Hematopoietic multipotent progenitor cell treated with erythropoietin and hydrocortisone succinate and interleukin-3 and kit ligand, for 4 days (in vitro differentiated cells): ENCODE data around the gene MSI2.

Source experiments
- DNase-seq: peaks from one replicate; pipeline ENCODE4 v3.0.0-alpha.2; 2015

Gene MSI2

GRCh38 chr17:57420734-57421717 lies 164.7 kb downstream of the MSI2 start:
- DNase-seq, result peak; percentile 91

DNA sequence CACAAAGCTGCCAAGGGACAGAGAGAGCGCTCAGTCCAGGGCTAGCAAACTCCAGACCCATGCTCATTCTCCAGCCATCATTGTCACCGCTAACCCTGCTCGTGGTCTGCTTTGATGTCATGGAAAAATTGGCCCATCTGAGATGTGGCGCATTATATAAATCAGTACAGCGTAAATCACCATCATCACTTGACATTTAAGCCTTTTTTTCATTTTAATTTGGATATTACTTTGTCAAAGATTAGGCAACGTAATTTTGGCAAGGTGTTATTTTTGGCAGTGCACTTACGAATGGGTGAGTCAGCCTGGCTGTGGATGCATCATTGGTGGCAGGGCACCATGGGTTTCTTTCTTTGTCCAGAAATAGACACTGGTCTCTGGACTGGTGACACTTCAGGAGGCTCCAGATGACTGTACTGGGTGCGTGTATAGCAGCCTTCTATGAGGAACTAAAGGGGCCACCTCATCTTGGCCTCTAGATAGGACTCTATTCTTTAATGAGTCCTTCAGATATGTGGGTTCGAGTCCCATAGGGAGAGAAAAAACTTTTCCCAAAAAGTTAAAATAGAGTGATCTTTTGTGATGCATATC lies 166.3 kb downstream of the MSI2 start:
- DNase-seq, result peak; percentile 45

GRCh38 chr17:57423541-57423940 lies 167.2 kb downstream of the MSI2 start:
- DNase-seq, result no peak

DNA sequence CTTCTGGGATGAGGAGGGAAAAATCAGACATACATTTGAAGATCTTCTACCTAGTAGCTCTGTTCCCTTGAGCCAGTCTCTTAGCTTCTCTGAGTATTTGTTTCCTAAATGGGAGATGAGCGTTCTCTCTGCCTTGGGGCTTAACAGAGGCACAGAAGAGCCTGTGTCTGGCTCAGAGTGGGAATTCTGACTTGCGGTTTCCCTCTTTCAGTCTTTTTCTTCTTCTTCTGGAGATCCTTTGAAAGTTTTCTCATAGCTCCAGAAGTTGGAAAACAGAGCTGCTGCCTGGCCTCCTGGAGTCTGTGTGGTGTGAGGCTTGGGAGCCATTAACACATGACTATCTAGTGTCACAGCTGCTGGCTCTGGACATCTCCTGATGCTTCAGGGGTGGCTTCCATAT lies 167.9 kb downstream of the MSI2 start:
- DNase-seq, result no peak

DNA sequence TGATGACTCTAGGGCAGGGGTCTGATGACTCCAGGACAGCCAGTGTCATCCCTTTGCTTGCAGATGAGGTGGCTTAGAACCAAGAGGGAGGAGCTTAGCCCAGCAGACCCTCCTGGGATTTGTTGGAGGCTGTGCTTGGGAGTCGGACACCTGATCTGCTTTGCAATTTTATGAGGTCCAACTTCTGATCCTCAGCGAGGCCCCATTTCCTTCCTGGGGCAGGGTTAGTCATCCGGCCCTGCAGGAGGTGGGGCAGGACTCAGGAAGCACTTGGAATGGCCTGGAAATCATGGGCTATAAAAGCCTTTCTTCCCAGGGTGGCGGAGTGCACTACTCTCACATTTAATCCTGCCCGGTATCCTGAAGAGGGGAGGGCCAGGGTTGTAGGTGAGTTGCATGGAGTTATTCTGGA lies 168.5 kb downstream of the MSI2 start:
- DNase-seq, result no peak

- DNase-seq, result no peak
Measured at GRCh38 chr17:57425431-57425830, 169.1 kb downstream of the MSI2 start.

GRCh38 chr17:57425903-57426880 lies 169.9 kb downstream of the MSI2 start:
- peak; percentile 81 for DNase-seq

DNA sequence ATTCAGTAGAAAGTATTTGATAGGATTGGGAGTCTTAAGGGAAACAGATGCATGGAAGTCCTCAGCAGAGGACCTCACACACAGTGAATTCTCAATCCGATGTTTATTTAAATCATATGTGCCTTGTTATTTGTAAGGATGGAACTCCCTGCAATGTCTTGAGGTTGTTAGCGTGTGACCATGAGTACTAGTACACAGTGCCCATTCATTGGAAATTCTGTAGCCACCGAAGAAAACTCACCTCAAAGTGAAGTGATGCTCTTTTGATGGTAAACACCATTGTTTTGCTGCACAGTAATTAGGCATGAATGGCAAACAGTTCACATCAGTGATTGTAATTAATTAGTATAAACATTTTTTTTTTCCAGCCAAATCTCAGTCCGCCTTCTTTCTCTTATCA lies 173.6 kb downstream of the MSI2 start:
- DNase-seq, result no peak

DNA sequence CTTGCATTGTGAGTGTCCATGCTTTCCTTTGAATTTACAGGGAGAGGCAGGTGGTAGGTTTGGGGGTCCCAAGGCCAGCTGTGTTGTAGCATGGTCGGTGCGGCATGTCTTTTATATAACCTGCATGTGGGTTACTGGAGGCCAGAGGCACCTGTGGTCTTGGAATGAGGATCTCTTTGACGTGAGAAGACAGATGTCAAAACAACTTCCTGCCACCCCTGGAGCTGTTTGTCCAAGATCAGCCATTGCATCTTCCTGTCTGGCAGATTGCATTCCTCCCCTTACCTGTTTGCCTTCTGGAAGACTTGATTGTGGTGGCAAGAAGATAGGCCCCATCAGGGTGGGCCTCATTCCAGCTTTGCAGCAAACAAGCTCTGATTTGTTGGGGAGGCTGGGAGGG lies 175.1 kb downstream of the MSI2 start:
- no peak for DNase-seq

- DNase-seq, result no peak
Measured at GRCh38 chr17:57432507-57433277, 176.4 kb downstream of the MSI2 start.

GRCh38 chr17:57433452-57433851 lies 177.1 kb downstream of the MSI2 start:
- DNase-seq, result no peak

DNA sequence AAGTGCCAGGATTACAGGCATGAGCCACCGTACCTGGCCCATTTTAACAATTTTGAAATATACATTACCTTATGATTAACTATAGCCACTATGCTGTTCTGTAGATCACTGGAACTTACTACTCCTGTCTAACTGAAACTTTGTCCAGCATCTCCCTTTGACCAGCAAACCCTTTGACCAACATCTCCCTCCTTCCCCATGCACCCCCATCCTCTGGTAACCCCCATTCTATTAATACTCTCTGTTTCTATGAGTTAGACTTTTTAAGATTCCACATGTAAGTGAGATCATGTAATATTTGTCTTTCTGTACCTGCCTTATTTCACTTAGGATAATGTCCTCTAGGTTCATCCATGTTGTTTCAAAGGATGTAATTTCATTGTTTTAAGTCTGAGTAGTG lies 178.0 kb downstream of the MSI2 start:
- DNase-seq, result no peak

- DNase-seq, result no peak
Measured at GRCh38 chr17:57436565-57436964, 180.2 kb downstream of the MSI2 start.

- peak; percentile 78 for DNase-seq
Measured at GRCh38 chr17:57438066-57438731, 181.9 kb downstream of the MSI2 start.

- DNase-seq, result no peak
Measured at GRCh38 chr17:57439651-57440050, 183.3 kb downstream of the MSI2 start.

- peak; percentile 83 for DNase-seq
Measured at GRCh38 chr17:57440522-57441269, 184.4 kb downstream of the MSI2 start.

DNA sequence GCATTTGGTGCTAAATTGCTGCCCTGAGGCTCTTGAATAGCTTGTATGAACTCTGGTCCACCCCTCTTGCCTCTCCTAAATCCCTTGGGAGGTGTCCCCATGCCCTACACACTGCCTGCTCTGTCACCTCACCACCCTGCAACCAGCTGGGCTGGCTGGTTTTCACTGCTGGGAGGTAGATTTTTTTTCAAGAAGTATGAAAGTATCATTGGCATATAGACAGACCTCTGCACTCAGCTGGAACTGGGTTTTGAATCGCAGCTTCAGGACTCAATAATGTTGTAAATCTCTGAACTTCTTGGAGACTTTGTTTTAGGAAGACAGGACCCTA lies 184.9 kb downstream of the MSI2 start:
- no peak for DNase-seq

DNA sequence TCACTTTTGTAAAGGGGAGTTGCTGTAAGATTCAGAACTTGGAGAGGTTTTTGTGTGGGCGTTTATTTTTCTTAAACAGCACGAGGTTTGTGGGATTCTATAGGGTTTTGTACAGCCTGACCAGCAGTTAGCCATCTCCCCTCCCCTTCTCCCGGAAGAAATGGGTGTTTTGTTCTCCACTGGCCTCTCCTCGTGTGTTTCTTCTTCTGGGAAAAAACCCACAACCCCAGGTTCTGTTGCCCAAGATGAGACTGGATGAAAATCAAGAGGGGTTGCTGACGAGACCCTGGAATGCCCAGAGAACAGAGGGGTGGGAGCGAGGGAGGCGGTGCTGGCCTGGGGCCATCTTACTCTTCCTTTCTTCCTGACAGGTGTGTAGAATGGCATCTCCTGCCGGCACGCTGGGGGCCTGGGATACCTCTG lies 186.1 kb downstream of the MSI2 start:
- DNase-seq, result peak; percentile 51

- DNase-seq, result peak; percentile 94
Measured at GRCh38 chr17:57442914-57443571, 186.7 kb downstream of the MSI2 start.

DNA sequence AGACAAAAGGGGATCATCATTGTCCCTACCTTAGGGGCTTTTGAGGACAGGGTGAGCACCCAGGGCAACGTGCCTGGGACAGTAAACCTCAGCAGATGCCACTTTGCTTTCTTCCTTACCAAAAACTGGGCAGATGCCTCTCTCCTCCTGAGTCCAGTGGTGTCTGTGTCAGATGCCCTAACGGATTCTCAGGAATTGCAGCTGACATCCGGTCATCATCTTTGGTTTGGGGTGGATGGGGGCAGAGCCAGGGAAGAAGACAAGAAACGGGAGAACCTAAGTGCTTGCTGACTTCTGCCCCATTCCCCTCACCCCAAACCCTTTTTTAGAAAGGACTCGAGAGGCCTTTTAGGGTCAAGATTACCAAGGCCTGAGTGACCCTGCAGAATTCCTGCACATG lies 187.5 kb downstream of the MSI2 start:
- DNase-seq, result no peak
